HG03103 (cell line): Measurements from ENCODE around the gene RRAS2.

Experiments
- ATAC-seq: cut with Tn5 transposase; IDR thresholded peaks from one replicate; pipeline ENCODE4 v1.9.1; 2021; ENCODE audit warnings: low read depth; ENCODE audit not compliant: unreplicated experiment

The RRAS2 gene

DNA sequence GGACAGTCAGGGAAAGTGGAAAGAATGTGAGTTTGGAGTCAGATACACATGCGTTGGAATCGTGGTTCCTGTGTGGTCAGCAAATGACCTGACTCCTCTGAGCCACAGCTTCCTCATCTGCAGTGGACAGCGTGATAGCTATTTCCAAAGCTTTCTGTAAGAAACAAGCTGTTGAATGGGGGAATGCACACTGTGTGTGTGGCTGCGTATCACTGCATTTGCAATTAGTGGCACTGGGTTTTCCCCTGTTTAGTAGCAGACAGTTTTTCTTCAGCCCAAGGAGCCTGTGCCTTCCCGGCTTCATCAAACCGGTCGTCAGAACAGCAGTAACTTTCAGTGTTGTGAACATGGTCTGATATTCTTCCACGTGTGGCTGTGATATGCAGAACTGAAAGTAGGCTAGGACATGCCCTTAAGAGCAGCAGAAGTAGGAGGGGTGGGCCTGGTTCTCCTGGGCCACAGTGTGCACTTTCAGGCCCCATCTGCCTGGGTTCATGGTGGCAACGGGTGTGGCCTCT is 121.5 kb downstream of the RRAS2 start:
- peak; percentile 98 for ATAC-seq

- ATAC-seq: no peak
These were observed 123.3 kb downstream of the RRAS2 start for GRCh38 chr11:14235701-14236100.

GRCh38 chr11:14234446-14234845 is 124.5 kb downstream of the RRAS2 start:
- ATAC-seq: no peak

GRCh38 chr11:14232652-14233051 is 126.3 kb downstream of the RRAS2 start:
- no peak for ATAC-seq

DNA sequence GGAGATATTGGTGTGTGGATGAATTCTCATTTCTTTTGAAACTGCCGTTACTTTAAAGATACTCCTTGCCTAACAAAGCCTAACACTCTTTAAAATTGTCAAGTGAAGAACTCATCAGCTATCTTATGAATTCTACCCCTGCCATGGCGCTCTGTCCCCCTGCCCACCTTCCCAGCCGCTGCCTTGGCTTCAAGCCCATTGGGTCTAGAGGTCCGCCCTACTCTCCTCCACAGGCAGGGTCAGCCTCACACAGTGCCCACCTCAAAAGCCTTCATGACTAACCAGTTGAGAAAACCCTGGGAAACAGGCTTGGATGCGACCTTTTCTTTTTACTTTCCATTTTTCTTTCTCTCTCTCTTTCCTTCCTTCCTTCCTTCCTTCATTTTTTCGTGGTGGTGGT is 128.6 kb downstream of the RRAS2 start:
- ATAC-seq: no peak

DNA sequence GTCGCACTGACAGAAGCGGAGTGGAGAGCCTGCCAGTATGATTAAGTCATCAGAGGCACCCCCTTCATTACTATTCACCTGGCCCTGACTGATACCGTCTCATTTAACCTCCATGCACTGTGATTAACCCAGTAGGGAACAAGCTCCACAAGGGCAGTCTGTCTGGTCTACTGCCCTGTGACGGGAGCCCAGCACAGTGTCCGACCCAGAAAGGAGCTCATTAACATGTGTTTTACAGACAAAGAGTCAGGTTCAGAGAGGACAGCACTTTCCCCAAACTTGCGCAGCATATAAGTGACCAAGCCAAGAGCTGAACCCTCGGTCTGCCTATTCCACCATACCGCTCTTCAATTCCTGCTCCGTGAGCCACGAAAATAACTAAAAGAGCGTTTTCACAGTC is 129.5 kb downstream of the RRAS2 start:
- no peak for ATAC-seq

GRCh38 chr11:14228356-14228755 is 130.6 kb downstream of the RRAS2 start:
- ATAC-seq: no peak
